Measurements from ENCODE around the gene UBE3C.
"Not testable (repeated sequence)": the region's sequence is repeated elsewhere in the genome, so short reads cannot be mapped to it uniquely, and the experiment has no call there.

UBE3C gene

DNA sequence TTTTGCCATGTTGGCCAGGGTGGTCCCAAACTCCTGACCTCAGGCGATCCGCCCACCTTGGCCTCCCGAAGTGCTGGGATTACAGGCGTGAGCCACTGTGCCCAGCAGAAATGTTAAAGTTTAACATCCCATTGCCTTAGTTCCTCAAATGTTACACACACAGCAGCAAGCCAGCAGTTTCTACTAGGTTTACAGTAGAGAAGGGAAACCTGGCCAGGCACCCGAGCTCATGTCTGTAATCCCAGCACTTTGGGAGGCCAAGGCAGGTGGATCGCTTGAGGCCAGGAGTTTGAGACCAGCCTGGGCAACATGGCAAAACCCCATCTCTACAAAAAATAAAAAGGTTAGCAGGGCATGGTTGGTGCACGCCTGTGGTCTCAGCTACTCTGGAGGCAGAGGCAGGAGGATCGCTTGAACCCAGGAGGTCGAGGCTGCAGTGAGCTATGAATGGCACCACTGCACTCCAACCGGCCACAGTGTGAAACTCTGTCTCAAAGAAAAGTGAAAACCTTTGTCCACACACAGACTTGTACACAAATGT is 135.4 kb downstream of the UBE3C start:
- not testable (repeated sequence) for DNase-seq

DNA sequence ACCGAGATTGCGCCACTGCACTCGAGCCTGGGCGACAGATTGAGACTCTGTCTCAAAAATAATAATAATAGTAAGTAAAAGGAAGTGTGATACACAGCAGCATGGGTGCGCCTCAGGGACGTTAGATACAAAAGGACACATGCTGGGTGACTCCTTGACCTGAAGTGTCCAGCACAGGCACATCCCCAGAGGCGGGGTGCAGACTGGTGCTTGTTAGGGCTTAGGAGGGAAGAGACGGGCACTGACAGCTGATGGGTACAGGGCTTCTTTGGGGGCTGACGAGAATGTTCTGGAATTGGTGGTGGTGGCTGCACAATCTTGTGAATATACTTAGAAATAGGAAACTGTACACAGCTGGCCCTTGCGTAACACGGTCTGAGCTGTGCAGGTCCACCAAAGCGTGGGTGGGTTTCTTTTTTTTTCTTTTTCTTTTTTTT is 136.3 kb downstream of the UBE3C start:
- DNase-seq: no peak

DNA sequence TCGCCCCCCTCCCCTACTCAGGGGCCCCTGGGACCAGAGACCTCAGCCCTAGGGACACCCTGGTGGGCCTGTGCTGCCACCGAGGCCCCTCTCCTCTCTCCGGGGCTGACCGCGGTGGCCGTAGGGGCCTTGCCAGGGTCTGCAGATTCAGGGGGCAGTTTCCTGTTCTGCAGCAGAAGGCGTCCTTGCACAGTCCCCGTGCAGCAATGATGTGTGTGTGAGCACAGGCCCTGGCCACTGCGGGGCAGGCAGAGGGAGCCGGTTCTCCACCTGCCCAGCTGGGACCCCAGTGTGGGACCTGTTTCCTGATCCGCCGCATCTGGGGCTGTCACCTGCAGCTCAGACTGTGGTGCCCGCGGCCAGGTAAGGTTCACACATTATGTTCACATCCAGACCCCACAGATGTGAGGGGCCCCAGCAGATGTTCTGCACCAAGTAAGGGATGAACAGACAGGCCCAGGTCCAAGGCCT is 137.4 kb downstream of the UBE3C start:
- DNase-seq: no peak

DNA sequence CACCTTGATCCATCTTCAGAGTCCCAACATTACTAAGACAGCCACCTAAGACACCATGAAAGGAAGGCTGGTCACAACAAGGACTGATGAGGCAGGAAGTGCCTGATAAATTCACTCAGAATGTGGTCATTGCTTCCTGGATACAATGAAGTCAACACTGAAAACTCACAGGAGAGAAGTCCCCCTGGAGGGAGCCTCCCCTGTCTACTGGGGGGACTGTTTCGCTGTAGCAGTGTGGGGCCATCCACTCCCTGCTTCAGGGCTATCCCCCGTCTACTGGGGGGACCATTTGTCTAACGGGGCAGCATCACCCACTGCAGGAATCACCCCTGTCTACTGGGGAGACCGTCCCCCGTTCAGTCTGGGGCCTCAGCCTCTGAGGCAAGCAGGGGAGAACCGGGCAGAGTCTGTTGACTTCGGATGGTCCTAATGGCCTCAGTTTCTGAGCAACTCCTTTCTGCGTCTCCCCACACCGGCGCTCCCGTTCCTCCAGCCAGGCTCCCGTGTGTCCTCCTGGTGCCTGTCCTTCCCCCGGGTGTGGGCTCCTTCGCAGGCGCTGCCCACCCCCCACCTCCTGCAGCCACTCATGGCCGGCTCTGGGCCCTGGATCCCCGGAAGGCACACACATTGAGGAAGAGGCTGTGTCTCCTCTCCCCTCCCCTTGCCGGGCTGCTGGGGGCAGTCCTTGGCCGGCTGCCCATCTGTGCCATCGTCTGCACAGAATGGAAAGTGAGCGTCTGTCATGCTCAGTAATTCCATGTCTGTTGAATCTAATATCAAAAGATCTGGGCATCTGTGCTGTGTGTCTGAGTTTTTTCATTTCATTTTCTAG is 138.2 kb downstream of the UBE3C start:
- DNase-seq: peak; percentile 31 to 37

DNA sequence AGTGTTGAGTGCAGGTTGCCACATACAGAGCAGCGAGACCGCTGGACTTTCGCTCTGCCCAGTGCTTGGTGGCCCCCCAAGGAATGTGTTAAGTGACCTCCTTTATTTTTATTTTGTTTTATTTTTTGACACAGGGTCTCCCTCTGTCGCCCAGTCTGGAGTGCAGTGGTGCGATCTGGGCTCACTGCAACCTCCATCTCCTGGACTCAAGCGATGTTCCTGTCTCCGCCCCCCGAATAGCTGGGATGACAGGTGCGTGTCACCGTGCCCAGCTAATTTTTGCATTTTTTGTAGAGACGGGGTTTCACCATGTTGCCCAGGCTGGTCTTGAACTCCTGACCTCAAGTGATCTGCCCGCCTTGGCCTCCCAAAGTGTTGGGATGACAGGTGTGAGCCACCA is 138.8 kb downstream of the UBE3C start:
- DNase-seq: not testable (repeated sequence)

DNA sequence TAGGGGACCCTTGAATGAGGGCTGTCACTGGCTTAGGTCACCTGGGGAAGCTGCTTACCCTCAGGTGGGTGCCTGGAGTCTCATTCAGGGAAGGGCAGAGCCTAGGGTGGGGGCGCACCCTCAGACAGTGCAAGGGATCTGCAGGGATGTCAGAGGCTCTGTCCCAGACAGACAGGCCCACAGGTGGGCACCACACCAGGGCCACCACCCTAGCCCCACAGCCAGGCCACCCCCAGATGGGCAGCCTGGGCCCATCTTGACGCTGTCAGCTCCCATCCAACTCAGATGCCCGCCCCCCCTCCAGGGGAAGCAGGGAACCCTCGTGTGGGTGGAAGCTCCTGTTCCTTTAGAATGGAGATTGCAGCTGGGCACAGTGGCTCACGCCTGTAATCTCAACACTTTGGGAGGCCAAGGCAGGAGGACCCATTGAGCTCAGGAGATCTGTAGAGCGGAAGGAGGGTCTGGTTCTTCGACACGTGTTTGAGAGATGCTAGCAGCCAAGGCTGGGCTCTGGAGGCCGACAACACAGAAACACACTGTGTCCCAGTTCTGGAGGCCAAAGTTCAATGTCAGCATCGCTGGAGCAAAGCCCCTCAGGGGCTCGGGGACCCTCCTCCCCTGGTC is 139.6 kb downstream of the UBE3C start:
- DNase-seq: no peak

DNA sequence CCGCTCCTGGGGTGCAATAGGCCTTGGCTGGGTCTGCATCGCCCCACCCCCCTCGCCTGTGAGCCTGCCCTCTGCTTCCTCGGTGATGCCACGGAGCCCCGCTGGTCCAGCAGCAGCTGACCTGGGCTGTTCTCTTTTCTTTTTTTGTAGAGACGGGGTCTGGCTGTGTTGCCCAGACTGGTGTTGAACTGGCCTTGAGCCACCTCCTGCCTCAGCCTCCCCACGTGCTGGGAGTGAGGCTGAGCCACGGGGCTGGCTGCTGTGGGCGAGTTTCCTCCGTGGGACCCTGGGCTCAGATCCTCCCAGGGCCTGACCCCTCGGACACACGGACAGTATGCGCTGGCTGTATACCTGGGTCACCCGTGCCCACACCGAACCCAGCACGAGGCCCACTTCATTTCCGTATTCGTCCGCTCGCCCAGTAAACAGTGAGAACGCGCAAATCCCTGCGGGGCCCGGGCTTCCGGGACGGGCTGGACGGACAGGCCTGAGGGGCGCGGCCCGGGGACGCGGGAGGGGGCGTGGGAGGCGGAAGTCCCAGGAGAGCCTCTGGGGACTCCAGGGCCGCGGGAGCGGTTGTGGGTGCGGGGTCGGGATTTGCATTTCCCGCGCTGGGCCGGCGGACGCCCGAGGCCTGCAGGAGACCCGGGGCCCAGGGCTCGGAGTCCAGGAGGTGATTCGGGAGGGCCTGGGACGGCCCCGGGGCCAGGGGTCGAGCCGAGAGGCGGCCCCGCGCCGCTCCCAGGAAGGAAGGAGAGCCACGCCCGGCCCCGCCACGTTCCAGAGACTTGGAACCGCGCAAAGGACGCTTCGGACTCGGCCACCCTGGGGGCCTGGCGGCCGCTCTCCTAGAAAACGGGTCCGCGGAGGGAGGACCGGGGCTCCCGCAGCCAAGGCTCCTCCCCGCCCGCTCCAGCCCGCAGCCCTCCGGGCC is 140.3 kb downstream of the UBE3C start:
- DNase-seq: no peak

DNA sequence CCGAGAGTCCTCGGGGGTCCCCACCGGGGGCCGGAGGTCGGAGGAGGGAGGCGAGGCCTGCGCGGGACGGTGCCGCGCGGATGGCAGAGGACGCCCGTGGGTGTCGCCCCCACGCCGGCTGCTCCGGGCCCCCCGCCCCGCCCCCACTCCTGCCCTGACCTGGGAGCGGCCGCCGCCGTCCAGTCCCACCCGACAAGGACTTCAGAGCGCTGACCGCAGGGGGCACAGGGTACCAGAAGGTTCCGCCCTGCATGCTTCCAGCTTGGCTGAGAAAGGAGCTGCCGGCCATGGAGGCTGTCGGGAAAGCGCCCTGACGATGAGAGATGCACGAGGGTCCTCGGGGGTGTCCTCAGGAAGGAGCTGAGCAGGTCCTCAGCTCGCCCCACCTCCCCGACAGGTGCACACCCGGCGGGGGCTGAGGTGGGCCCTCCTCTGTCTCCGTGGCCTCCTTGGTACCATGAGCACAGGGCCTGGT is 141.1 kb downstream of the UBE3C start:
- DNase-seq: no peak

DNA sequence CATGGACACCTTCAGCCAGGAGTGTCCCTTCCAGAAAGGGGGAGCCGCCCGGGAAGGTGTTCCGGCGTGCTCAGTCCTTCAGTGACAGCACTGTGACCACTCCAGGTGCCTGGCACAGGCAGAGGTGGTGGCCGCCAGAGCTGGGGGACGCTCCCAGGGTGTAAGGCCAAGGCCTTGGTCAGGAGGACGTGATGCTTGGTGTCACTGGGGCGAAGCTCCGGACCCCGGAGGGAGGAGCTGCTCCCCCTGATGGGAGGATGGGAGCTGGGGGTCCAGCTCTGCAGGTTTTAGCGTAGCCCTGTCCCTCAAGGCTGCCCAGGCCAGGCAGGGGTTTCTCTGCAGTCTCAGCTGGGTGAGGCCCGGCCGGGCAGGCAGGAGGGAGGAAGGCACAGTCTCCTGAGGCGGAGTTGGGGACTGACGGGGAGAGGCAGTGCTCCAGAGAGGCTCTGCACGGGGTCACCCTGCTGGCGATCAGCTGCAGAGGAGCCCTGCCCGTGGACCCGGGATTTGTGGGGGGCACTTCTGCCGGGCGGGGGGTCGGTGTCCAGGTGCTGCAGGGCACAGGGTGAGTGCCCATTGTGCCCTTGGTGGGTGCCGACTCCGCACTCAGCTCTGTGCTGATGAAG is 141.6 kb downstream of the UBE3C start:
- no peak for DNase-seq

DNA sequence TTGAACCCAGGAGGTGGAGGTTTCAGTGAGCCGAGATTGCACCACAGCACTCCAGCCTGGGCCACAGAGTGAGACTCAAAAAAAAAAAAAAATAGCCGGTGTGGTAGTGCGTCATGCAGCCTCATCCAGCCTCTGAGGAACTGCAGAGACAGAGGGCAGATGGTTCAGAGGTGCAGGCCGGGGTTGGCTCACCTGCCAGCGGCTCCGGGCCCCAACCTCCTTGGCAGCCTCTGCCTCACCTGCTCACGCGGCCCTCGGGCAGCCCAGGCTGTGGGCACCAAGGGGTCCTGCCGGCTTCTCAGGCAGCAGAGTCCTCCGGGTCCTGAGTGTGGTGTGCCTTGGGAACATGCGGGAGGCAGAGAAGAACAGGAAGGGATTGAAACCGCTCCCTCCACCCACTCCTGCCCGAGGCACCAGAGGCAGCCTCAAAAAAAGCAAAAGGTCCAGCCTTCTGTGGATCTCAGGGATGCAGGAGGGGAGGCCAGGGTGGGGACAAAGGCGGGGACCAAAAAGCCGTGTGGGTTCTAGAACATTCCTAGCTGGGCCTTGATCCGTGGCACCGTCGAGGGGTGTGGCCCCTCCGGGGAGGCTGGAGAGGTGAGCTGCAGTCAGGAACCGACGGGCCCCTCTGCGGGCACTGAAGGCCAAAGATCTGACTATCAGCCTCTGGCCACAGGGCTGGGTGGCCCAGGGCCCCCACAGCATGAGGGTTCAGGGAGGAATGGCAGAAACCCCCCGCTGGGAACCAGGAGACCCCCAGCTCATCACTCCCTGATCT is 142.7 kb downstream of the UBE3C start:
- DNase-seq: no peak

DNA sequence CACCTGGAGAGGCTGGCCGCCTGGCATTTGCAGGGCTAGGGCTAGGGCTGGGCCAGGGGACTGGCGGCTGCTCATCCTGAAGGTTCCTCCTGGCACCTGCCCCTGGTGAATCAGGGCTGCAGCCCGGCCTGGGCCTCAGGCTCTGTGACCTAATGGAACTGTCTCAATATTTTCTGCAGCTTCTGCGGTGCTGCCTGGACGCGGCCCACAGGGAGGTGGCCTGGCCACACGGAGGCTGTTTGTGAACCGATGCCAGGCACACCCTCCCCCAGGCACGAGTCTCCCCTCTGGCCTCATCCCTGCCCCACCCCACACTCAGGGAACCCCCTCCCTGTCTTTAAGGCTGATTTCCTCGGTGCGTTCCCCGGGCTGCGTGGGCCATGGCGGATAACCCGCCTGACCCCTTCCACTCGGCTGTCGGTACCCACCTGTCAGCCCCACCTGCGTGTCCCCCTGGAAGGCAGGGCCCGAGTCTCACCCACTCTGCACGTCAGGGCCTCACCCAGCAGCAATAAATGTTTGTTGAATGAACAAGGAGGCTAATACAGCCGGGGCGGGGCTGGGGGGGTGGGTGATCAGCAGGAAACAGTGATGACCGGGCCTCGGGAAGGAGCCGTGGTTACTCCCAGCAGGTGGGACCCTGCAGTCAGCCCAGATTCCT is 143.5 kb downstream of the UBE3C start:
- DNase-seq: no peak

DNA sequence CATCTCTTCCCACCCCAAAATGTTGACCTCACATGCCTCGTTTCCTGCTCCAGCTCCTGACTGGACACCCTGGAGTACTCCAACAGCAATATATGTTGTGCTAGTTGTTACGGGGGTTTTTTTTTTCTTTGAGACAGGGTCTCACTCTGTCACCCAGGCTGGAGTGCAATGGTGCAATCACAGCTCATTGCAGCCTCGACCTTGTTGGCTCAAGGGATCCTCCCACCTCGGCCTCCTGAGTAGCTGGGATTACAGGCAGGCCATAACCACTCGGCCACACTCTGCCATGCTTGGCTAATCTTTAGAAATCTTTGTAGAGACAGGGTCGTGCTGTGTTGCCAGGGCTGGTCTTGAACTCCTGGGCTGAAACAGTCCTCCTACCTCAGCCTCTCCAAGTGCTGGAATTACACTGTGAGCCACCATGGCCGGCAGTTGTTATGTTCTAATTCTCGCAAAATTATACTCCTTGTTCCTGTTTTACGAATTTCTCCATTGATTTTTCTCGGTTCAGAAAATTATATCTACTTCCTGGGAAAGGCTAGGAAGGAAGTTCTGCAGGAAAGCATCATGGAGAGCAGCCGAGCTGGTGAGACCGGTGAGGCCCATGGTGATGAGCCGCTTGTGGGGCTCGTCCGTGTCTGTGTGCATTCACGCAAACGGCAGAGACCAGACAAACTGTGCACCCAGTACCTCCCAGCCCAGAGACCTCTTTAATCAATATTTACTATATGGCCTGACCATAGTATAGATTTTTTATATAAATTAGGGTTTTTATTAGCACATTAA is 145.7 kb downstream of the UBE3C start:
- no peak for DNase-seq

DNA sequence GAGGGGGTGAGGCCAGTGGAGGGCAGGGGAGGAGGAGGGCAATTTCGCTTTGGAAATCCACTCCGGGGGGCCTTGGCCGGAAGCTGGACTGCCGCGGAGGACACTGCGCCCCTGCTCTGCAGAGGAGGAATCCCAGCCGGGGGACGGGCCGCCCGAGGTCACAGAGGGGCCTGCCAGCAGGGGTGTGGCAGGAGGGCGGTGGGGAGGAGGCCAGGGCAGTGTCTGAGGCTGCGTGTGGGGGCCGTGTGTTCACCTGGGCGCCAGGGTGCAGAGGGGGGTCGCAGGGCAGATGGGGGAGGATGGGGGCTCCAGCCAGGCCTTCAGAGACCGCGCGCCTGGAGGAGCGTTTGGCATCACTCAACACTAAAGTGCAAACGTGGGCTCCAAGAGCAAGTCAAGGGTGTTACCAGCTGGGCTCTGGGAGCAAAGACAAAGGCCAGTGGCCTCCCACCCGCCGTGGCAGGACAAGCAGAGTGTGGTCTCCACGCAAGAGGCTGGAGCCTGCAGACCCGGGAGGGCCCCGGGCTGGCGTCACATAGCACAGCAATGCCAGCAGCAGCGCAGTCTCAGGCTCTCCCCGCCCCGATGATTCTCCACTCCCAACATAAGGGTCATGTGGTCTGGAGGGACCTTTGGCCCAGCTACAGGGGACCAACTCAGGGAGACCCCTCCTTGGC is 152.8 kb downstream of the UBE3C start:
- no peak for DNase-seq

DNA sequence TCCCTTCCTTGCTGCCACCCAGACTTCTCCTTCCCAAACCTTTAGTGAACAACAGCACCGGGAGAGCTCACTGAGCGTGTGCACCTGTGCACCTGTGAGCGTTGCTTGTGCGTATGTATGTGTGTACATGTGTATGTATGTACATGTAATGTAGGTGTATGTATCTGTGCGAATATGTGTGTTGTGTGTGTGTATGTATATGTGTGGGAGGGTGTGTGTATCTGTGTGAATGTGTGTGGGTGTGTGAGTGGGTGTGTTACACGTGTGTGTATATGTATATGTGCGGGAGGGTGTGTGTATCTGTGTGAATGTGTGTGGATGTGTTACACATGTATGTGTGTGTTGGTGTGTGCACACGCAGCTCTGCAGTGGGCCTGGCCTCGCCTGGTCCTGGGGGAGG is 153.5 kb downstream of the UBE3C start:
- no peak for DNase-seq

DNA sequence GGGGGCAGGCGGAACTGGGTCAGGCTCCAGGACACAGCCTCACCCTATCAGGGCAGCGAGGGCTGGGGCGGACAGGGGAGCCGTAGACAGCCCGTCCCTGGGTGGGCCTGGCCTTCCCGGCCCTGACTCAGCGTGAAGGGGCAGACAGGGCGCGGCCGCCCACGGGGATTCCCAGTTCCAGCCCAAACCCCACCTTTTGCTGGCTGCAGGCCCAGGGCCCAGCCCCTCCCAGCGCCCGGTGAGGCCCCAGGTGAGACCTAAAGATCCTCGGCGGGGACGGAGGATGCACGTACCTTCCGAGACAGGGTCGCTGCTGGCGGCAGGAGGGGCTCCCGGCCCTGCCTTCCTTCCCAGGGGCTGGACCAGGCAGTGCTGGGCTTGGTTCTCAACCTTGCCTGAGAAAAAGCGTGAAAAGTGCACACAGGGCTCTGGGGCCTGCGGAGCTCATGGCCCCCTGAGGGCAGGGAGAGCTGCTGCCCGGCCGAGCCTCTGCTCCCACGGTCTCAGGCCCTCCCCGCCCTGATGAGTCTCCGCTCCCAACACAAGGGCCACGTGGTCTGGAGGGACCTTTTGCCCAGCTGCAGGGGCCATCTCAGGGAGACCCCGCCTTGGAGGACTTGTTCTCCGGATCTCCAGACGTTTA is 154.2 kb downstream of the UBE3C start:
- no peak for DNase-seq

DNA sequence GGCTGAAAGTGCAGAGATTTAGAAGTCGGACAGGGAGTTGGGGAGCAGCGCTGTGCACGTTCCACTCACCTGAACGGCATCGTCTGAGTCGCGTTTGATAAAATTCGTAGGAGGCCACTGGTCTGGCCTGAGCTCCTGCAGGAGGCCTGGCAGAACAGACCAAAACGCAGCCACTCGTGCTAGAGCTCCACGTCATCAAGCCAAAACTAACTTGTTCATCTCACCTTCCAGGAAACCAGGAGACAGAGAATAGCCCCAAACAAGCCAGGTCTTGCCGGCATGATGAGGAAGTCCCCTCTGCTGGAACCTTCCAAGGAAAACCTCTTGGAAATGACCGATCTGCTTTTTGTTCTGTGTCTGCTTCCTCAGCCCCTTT is 154.7 kb downstream of the UBE3C start:
- DNase-seq: no peak

DNA sequence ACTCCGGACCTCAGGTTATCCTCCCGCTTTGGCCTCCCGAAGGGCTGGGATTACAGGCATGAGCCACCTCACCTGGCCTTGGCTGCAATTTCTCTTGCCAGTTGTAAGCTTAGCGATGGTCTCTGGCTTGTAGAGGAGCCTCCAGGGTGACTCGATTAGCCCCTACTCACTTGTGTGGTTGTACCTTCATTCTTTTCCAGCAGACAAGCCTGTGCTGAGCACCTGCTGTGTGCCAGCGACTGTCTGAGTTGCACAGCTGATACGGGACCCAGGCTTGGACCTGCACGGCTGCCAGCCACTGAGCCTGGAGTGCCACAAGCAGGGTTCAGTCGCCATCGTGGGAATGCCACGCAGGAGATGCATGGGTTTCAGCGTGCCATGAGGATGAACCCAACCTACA is 156.0 kb downstream of the UBE3C start:
- no peak for DNase-seq

DNA sequence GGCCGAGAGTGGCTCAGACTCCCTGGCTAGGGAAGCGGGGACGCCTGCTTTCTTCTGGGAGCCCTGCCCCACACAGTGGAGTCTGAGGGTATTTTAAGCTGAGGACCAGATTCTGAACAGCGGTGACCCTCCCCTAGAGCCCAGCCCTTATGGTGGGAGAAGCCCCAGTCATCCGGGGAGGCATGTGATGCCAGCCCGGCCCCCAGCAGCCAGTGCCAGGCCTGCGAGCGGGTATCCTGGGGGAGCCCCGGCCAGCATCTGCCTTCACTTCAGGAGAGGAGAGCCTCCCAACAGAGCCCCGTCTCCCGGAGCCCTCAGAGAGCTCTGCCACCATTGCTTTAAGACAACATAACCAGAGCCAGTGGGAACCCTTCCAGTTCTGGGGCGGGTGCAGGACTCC is 156.6 kb downstream of the UBE3C start:
- DNase-seq: no peak

DNA sequence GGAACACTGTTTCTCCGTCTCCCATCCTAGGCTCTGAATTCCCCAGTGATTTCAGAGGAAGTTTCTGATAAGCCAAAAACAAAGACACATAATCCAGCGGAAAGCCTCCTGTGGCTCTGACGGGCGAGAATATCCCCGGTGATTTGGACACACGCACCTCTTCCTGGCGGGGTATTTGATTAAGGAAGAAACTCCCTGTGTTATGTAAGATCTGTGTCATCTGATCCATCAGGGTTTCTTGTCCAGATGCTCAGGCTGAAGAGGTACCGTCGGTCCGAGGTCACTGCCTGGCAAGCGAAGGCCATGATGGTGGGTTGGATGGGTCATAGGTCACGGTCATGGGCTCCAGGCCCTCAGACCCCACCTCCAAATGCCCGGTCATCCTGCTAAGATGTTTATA is 158.5 kb downstream of the UBE3C start:
- DNase-seq: no peak

Measured in AML-193 (cell line).